Upper lobe of right lung (tissue), 1 donor: ENCODE data around the gene PTBP1. TPM values are rescaled to one million over a fixed set of nuclear protein-coding genes. Genes with fewer than 3 reads are reported as not detected.

Experiments
- ATAC-seq: fragments of 200-7000 bp; cut with Tn5 transposase; one replicate; pipeline ENCODE4 v1.9.1; 2020; ENCODE audit warnings: mild to moderate bottlenecking, moderate library complexity
- DNase-seq: peaks from one replicate; pipeline ENCODE4 v3.0.0-alpha.2; 2020
- H3K27ac ChIP-seq: fragments of 200-600 bp; one replicate; pipeline ENCODE4 v1.8.0; 2022
- H3K27me3 ChIP-seq: fragments of 200-600 bp; one replicate; pipeline ENCODE4 v1.8.0; 2022; ENCODE audit warnings: mild to moderate bottlenecking
- H3K36me3 ChIP-seq: fragments of 200-600 bp; one replicate; pipeline ENCODE4 v1.8.0; 2022
- H3K4me1 ChIP-seq: fragments of 200-600 bp; one replicate; pipeline ENCODE4 v1.8.0; 2022
- H3K4me3 ChIP-seq: fragments of 200-600 bp; one replicate; pipeline ENCODE4 v1.8.0; 2022; ENCODE audit warnings: mild to moderate bottlenecking
- H3K9me3 ChIP-seq: fragments of 200-600 bp; one replicate; pipeline ENCODE4 v1.8.0; 2022
- intact Hi-C: fragments of 100-400 bp; cut with DNase I; formaldehyde crosslinking; loops from one replicate; pipeline ENCODE4 v1.11.0; 2022
- total RNA-seq: library from RNA; stranded (reverse); fragmentation: NEBNext Ultra II Directional; extraction: Animal tissue kit (Norgen Biotek cat#: 25700); gene quantifications from one replicate; pipeline ENCODE4 v1.2.1, GENCODE V29; 2021
- TF ChIP-seq, protein P1 (sequence below): fragments of 200-600 bp; IDR thresholded peaks from one replicate; pipeline ENCODE4 v1.8.0; 2022; ENCODE audit warnings: antibody characterized with exemption
- donor health status: DM: no; HTN: yes; CAD: no; lungs with severe emphysema.

PTBP1 gene
- total RNA-seq, 1 donor from 2014 or later = 245 TPM

DNA sequence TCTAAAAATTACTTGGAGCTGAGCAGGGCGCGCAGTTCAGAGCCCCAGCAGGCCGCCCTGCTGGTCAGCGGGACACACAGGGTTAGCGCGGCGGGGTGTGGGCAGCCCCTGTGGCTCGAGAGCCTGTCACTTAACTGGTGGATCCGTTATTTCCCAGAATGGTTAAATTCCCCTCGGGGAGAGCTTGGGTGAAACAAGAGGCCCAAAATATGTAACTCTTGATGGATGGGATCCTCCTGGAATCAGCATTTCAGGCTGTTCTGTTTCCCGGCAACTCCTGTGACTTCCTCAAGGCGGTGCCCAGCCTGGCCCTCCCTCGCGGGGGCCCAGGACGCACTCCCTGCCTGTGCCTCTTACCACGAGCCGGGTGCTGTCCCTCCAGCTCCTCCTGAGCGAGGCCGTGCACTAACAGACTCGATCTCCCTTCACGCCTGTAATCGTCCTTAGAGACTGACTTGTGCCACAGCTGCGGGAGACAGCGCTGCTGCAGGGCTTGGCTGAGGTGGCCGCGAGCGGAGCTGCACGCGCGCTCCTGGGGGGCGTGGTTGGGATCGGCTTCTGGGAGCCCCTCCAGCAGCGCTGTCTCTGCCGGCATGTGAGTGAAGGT is 9.7 kb downstream of the PTBP1 start:
- Histone ChIP-seq H3K27ac (no peak overlapping the region), H3K36me3 (peaks cover 95% of the 10 kb centered on the region), H3K4me1 (peaks cover 14% of the 10 kb centered on the region), H3K9me3 (no peaks in the 10 kb centered on the region), H3K4me3 (no peak overlapping the region), H3K27me3 (no peaks in the 10 kb centered on the region)
- ATAC-seq (no peak), DNase-seq (peak; percentile 58)
- intact Hi-C loops = no loop called here
- TF ChIP-seq, protein P1, sequence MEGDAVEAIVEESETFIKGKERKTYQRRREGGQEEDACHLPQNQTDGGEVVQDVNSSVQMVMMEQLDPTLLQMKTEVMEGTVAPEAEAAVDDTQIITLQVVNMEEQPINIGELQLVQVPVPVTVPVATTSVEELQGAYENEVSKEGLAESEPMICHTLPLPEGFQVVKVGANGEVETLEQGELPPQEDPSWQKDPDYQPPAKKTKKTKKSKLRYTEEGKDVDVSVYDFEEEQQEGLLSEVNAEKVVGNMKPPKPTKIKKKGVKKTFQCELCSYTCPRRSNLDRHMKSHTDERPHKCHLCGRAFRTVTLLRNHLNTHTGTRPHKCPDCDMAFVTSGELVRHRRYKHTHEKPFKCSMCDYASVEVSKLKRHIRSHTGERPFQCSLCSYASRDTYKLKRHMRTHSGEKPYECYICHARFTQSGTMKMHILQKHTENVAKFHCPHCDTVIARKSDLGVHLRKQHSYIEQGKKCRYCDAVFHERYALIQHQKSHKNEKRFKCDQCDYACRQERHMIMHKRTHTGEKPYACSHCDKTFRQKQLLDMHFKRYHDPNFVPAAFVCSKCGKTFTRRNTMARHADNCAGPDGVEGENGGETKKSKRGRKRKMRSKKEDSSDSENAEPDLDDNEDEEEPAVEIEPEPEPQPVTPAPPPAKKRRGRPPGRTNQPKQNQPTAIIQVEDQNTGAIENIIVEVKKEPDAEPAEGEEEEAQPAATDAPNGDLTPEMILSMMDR = no peak

DNA sequence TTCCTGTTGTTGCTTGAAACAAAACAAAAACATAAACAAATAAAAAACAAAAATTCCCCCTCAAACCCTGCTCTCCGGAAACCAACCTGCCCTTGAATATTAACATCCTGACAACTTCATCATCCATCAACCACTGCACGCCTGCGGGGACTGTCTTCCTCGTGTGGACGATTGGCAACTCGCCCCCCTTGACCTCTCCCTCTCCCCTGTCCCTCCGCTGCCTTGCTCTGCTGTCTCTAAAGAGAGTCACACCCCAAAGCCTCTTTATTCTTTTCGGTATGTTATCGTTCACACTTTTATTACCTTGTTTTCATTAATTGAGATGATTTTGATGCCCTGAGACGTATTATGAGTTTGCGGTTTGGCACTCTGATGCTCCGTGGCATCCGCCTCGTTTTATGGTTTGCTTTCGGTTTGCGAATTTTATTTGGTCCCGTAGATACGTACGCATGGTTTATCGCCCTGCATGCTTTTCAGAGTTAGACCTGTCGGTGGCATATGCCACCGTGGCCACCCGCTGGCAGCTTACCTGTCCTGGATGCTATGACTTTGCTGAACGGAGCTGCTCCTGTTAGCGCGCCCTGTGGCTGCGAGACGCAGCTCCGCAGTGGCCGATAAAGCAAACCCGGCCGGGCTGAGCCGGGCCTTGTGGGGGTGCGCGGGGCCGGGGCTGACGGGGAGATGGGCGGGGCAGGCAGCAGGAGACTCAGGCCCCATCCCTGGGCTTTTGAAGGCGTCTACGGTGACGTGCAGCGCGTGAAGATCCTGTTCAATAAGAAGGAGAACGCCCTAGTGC is 10.6 kb downstream of the PTBP1 start:
- intact Hi-C loops = no loop called here
- no peaks in the 10 kb centered on the region for H3K27me3 ChIP-seq
- H3K4me3 ChIP-seq = no peak overlapping the region
- ATAC-seq (no peak), DNase-seq (peak; percentile 48)
- H3K36me3 ChIP-seq = peaks cover 94% of the 10 kb centered on the region
- H3K9me3 ChIP-seq = no peaks in the 10 kb centered on the region
- H3K4me1 ChIP-seq = peaks cover 5% of the 10 kb centered on the region
- no peak overlapping the region for H3K27ac ChIP-seq
- TF ChIP-seq, protein P1 = no peak

DNA sequence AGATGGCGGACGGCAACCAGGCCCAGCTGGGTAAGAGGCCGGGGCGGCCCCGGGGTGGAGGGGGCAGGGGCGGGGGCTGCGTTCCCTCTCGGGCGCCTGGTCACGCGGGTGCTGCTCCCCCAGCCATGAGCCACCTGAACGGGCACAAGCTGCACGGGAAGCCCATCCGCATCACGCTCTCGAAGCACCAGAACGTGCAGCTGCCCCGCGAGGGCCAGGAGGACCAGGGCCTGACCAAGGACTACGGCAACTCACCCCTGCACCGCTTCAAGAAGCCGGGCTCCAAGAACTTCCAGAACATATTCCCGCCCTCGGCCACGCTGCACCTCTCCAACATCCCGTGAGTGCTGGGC is 11.1 kb downstream of the PTBP1 start:
- H3K4me1 ChIP-seq = no peaks in the 10 kb centered on the region
- ATAC-seq (no peak), DNase-seq (peak; percentile 60)
- H3K27ac ChIP-seq = no peak overlapping the region
- intact Hi-C loops = no loop called here
- no peak overlapping the region for H3K4me3 ChIP-seq
- TF ChIP-seq, protein P1 = no peak
- no peaks in the 10 kb centered on the region for H3K27me3 ChIP-seq
- H3K36me3 ChIP-seq = peaks cover 88% of the 10 kb centered on the region
- no peaks in the 10 kb centered on the region for H3K9me3 ChIP-seq

DNA sequence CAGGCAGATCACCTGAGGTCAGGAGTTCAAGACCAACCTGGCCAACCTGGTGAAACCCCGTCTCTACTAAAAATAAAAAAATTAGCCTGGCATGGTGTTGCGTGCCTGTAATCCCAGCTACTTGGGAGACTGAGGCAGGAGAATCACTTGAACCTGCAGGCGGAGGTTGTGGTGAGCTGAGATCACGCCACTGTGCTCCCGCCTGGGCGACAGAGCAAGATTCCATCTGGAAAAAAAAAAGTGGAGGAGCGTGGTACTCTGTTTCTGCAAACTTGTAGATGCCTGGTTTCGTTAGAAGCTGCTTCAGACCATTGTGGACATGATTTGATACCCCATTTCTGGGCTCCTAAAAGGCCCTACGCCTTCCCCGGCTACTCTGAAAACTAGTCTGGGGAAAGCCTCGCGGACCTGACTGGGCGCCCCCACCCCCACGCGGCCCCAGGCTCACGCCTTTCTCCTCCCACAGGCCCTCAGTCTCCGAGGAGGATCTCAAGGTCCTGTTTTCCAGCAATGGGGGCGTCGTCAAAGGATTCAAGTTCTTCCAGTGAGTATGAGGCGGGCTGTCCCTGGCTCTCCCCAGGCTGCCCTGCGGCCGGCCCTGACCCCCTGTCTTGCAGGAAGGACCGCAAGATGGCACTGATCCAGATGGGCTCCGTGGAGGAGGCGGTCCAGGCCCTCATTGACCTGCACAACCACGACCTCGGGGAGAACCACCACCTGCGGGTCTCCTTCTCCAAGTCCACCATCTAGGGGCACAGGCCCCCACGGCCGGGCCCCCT is 13.0 kb downstream of the PTBP1 start:
- no peak overlapping the region for H3K4me3 ChIP-seq
- intact Hi-C loops = no loop called here
- H3K9me3 ChIP-seq = no peaks in the 10 kb centered on the region
- peak; percentile 54 for DNase-seq
- TF ChIP-seq, protein P1 = no peak
- ATAC-seq = no peak
- H3K4me1 ChIP-seq = no peaks in the 10 kb centered on the region
- no peak overlapping the region for H3K27ac ChIP-seq
- peaks cover 70% of the 10 kb centered on the region for H3K36me3 ChIP-seq
- no peaks in the 10 kb centered on the region for H3K27me3 ChIP-seq

DNA sequence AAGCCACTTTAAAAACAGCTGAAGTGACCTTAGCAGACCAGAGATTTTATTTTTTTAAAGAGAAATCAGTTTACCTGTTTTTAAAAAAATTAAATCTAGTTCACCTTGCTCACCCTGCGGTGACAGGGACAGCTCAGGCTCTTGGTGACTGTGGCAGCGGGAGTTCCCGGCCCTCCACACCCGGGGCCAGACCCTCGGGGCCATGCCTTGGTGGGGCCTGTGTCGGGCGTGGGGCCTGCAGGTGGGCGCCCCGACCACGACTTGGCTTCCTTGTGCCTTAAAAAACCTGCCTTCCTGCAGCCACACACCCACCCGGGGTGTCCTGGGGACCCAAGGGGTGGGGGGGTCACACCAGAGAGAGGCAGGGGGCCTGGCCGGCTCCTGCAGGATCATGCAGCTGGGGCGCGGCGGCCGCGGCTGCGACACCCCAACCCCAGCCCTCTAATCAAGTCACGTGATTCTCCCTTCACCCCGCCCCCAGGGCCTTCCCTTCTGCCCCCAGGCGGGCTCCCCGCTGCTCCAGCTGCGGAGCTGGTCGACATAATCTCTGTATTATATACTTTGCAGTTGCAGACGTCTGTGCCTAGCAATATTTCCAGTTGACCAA is 13.7 kb downstream of the PTBP1 start:
- no peak for ATAC-seq
- no peaks in the 10 kb centered on the region for H3K27me3 ChIP-seq
- H3K36me3 ChIP-seq = peaks cover 62% of the 10 kb centered on the region
- H3K4me1 ChIP-seq = no peaks in the 10 kb centered on the region
- H3K4me3 ChIP-seq = no peak overlapping the region
- no peak overlapping the region for H3K27ac ChIP-seq
- TF ChIP-seq, protein P1 = no peak
- peak; percentile 59 for DNase-seq
- intact Hi-C loops = no loop called here
- no peaks in the 10 kb centered on the region for H3K9me3 ChIP-seq
